B cell (primary cell): Measurements from ENCODE around the gene FCRL6.

Experiments
- EZH2 ChIP-seq: IDR thresholded peaks from 2 replicates; pipeline ENCODE4 v1.6.1; 2012; ENCODE audit warnings: borderline replicate concordance, low read depth, mild to moderate bottlenecking, moderate library complexity, low read length; ENCODE audit not compliant: insufficient read depth, poor library complexity, severe bottlenecking
- TF ChIP-seq, protein P1 (sequence below): fragments of 200-600 bp; IDR thresholded peaks from one replicate; pipeline ENCODE4 v1.8.0; 2022; ENCODE audit warnings: antibody characterized with exemption, mild to moderate bottlenecking

DNA sequence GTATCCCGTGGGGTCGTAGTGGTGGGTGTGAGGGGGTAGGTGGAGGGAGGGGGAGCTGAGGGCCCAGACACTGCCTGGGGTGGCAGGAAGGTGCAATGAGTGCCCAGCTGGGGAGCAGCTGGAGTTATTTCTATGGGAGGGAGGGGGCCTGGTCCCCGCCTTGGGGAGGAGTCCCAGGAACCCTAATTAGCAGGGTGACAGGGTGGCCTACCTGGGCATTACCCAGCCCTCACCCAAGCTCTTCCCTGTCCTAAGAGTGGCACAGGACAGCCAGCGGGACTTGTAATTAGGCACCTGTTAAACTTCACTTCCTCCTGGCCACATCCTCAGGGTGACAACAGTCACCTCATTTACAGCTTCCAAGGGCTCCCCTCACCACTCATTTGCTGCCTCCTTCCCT is 60.4 kb downstream of the FCRL6 start, which contains the start of gene VSIG8:
- TF ChIP-seq, protein P1, sequence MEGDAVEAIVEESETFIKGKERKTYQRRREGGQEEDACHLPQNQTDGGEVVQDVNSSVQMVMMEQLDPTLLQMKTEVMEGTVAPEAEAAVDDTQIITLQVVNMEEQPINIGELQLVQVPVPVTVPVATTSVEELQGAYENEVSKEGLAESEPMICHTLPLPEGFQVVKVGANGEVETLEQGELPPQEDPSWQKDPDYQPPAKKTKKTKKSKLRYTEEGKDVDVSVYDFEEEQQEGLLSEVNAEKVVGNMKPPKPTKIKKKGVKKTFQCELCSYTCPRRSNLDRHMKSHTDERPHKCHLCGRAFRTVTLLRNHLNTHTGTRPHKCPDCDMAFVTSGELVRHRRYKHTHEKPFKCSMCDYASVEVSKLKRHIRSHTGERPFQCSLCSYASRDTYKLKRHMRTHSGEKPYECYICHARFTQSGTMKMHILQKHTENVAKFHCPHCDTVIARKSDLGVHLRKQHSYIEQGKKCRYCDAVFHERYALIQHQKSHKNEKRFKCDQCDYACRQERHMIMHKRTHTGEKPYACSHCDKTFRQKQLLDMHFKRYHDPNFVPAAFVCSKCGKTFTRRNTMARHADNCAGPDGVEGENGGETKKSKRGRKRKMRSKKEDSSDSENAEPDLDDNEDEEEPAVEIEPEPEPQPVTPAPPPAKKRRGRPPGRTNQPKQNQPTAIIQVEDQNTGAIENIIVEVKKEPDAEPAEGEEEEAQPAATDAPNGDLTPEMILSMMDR = no peak
- no peak for TF ChIP-seq EZH2
